HG03196 (cell line): Measurements from ENCODE around the gene FTO.

Experiments
- ATAC-seq: cut with Tn5 transposase; IDR thresholded peaks from one replicate; pipeline ENCODE4 v1.9.1; 2021; ENCODE audit not compliant: unreplicated experiment

Gene FTO

DNA sequence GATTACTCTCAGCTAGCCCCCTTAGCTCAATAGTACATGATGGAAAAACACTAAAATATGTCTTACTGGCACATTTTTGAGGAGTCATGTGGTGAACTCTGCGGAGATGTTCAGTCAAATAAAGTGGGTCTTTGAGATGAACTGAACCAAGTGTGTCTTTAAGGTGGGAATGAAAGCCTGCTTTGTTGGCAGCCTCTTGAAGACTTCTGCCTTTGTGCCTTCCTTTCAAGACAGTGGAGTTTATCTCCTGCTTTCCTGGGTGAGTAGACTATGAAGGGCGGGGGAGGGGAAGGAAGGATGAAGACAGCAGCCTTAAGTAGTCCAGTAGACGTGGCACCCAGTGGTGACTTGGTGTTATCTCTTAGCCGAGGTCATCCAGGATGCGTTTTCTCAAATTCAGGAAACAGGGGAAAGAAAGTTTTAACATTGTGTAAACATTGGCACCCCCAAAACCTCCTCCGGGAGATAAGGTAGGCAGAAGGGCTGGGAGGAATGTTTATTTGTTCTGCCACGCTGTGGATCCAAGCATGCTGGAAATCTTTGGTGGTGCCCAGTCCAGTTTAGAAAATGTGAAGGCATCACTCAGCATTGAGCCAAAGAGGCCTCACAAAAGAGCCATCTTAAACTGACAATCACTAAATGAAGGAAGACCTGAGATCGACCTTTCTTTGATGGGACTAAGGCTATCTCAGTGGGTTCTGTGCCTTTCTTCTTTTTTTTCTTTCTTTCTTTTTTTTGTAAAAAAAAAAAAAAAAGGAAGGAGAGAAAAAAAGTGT lies 220.6 kb downstream of the FTO start:
- ATAC-seq, result no peak

- no peak for ATAC-seq
Observed at GRCh38 chr16:53925107-53925410, 221.1 kb downstream of the FTO start.

DNA sequence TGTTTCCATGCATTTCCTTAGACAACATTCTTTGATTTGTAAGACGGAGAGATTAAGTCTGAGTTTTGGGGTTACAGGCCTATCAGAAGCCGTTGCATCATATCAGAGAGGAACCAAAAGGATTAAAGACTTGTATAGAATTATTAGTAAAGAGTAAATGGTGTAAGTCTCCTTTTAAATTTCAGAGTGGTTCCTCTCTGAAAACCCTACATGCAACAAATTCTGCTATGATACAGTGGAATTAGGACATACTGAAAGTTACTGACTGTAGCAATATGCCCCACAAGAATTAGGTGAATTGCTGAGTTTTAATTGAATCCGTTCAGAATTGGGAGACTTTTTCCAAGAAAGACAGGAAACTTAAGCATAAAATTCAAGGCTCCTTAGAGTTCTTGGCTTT lies 221.6 kb downstream of the FTO start:
- no peak for ATAC-seq

DNA sequence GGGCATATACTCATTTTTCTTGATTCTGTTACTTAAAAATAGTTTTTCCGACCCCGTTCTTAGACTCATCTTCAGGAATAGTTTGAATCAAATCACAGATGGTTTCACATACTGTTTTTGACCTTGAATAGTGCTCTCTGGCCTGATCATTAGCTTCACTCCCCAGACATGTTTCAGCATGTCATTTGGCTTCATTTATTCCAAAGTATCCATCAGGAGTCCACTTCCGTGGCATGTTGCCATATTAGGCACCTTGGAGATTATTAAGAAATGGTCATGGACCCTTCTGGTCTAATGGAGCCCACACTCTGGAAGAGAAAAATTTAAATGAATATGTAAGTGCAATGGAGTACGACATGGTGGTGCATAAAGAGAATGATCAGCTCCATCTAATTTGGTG lies 222.3 kb downstream of the FTO start:
- no peak for ATAC-seq

DNA sequence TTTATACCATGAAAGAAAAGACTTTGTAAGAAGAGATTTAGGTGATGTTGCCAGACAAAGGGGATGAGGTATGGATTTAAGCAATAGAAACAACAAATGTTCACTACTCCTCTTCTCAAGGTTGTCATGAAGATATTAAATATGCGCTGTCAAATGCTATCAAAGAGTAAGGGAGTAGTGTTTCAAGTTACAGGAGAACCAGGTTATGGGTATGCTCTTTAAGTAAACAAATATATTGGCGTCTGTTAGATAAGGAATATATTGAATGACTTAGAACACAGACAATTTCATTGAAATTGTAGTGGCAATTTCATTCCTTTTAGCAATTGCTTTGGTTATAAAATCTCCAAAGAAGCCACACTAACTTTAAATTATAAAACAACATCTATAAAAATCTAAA lies 229.0 kb downstream of the FTO start:
- no peak for ATAC-seq

DNA sequence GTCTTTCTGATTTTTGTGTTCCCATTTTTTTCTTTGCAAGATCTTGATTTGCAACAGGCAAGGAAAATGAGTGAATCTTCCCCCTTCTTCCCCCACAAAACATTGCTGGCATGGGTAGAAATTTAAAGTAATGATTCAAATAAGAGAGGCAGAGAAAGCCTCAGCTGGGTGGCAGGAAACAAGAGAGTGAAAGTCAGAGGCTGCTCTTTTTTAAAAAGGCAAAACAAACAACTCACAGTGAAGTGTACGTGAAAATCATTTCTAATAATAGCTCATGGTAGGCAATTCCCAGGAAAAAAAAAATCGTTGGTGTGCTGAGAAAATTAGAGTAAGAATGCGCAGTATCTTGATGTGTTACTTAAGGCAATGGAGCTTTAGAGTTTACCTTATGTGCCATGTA lies 229.5 kb downstream of the FTO start:
- ATAC-seq, result no peak

DNA sequence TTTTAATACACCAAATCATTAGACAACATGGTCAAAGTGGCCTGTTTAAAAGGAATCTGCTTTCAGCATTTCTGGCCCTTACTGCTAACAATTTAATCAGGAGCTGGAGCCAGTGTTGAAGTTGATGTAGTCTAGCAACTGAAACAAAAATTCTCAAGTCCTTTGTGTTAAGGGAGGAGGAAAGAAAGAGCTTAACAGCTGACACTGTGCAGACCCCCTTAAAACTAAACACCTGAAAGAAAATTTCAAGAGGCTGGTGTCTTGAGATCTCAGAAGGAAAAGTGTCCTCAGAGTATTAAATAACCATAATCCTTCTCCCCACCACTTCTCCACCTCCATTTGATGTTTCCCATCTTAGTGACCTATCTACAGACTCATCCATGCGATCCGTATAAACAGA lies 232.1 kb downstream of the FTO start:
- no peak for ATAC-seq

DNA sequence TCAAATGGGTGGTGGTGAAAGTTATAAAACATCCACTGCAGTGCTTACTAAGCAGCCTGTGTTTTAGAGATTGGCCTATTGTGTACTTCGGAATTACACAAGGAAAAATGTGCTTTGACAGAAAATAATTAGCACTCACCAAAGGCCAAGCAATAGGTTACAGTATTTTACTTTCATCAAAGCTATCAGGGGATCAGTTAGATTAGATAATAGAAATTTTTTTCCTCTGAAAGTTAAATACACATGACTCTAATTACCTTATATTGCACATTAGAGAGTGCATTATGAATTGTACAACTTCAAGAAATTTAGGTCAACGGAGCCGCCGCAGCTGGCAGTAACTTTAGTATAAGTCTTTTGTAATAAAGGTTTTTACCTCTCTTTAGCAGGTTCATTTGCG lies 232.6 kb downstream of the FTO start:
- ATAC-seq, result no peak

DNA sequence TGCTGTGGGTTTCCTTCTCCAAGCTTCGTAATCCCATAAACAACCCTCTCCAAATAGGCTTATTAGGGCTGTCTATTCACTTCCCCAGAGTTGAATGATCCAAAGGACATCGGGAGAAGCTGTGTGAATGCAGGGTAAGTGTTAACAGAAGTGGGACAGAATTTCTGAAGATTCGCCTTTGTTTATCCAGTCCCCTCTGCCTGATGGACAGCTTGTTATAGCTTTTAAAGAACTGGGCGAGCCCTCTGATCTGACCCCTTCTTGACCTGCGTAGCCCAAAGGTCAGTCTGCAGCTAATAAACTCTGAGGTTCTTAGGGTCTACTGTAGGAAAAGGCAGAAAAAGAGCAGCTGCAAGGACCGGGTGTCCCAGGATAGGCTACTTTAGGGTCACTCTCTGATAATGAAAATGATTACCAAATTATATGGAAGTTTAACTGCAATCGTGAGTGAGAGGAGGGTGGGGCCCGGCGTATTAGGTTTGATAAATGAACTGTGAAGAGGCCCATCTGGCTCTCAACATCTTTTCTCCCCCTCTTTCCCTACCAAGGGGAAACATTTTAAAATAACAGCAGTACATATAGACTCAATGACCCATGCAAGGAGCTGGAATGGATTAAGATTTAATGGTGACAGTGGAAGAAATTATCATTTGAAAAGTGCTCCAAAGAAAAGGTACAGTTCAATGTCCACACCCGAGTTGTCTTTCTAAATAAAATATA lies 233.4 kb downstream of the FTO start:
- no peak for ATAC-seq

DNA sequence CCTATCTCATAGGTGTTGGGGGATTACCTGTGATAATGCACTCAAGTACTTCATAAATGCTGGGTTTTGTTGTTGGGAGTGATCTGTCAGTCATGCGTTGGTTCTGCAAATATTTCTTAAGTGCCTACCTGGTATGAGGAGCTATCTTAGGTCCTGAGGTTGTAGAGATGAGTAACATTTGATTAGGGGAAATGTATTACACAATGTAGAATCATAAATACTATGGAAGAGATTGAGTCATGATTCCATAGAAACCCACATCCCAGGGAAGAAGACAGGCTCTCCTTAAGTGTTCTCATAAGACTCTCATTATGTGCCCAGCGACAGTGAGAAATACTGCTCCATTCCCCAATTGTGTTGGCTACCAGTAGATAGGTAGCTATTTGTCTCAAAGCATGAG lies 240.1 kb downstream of the FTO start:
- ATAC-seq, result no peak

GRCh38 chr16:53945996-53946395 lies 242.0 kb downstream of the FTO start:
- no peak for ATAC-seq

- ATAC-seq, result no peak
Observed at GRCh38 chr16:53946746-53947386, 242.9 kb downstream of the FTO start.

GRCh38 chr16:53947642-53948041 lies 243.7 kb downstream of the FTO start:
- ATAC-seq, result no peak

- ATAC-seq, result no peak
Observed at GRCh38 chr16:53948326-53948725, 244.4 kb downstream of the FTO start.

GRCh38 chr16:53948734-53949430 lies 244.9 kb downstream of the FTO start:
- no peak for ATAC-seq

GRCh38 chr16:53949715-53950410 lies 245.9 kb downstream of the FTO start:
- ATAC-seq, result peak; percentile 62

DNA sequence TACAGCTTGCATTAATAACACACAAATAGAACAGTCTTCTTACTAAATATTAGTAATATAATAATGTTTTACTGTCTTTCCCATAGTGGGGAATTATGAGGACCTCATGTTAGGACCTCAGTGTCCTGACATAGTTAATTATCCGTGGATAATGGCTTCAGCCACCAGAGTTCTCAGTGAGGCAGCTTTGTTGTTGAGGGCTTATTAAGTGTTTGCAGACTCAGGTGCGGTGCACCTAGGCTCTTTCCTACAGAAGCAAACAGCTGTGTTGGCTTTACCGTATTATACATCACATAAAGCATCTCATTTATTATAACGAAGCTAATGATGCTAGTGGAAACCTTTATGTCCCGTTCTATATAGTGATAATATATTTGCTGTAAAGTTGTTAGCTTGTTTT lies 246.7 kb downstream of the FTO start:
- no peak for ATAC-seq

DNA sequence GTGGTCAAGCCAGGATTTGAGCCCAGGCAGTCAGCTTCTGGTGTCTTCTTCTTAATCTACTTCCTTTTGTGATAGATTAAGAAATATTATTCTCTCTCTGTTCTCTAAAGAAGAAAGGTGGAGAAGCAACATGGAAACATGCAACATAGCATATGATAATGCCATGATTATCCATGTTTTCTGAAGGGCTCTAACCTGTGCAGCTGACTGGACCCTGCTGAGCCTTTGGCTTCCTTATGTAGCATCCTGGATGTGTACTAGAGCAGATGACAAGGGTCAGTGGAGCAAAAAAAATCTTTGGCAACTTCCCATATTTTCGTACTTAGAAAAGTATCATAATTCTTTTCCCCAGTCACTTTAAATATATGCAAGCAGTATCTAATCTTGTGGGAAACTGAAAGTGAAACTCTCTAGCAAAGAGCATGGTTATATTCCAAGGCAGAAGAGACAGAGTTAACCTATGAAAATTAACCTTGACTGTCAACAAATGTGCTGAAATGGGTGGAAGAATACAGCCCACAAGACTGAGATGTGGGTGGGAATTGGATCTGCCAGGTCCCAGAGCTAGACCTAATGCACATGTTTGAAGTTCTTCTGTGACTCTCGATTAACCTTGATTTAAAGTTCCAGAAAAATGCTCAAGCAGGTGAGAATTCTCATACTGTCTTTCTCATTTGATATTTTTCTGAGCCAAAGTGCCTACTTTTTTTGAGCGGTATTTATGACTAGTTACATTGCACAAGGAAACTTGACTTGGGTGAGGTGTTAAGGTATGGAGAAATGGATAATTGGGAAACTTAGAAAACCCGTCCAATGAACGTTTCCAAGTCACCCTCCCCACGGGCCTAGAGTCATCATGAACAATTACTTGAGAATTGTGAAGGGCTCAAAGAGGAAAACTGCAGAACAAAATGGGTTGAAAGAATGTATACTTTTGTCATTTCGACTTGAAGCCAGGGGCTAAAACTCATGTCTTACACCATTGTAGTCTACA lies 248.6 kb downstream of the FTO start:
- ATAC-seq, result peak; percentile 42

DNA sequence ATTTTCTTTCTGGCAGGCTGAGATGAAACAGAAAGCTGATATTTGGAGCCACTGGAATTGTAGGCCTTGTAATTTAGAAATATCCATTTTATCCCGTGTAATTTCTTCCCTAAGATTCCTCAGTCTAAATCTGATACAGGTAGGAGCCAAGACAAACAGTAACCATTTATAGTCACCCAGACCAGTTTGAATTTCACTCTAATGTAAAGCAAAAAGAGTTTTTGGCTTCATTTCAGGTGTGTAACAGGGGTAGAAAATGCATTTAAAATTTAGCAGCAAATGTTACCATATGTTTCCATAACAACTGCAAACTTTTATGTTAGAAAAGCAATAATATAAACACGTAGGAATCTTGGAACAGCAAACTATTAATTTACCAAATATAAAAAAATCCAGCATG lies 249.4 kb downstream of the FTO start:
- no peak for ATAC-seq
